ENCODE measurements around the gene CPLX1. TPM values are rescaled to one million over a fixed set of nuclear protein-coding genes. Genes with fewer than 3 reads are reported as not detected.

CPLX1 gene
- total RNA-seq, 1 donor, result not detected

GRCh38 chr4:788006-788635 is 37.8 kb downstream of the CPLX1 start:
- Histone ChIP-seq H3K4me2 (ENCODE audit: insufficient read depth, low read length) (no peak overlapping the region), H3K4me3 (ENCODE audit: insufficient read depth, low read length) (no peak overlapping the region), H3K4me1 (ENCODE audit: insufficient read depth, low read length) (no peaks in the 10 kb centered on the region), H3K9me3 (ENCODE audit: low read depth, low read length) (no peaks in the 10 kb centered on the region), H4K20me1 (ENCODE audit: insufficient read depth, low read length) (no peaks in the 10 kb centered on the region), H2AFZ (ENCODE audit: low read length) (no peak overlapping the region), H3K79me2 (ENCODE audit: insufficient read depth, low read length) (no peaks in the 10 kb centered on the region), H3K27me3 (ENCODE audit: insufficient read depth, low read length) (peaks cover 48% of the 10 kb centered on the region), H3K27ac (ENCODE audit: low read depth, low read length) (no peak overlapping the region), H3K36me3 (ENCODE audit: insufficient read depth, low read length) (no peaks in the 10 kb centered on the region)
- no peak for TF ChIP-seq CTCF (IDR thresholded peaks at IDR 0.05; ENCODE audit: extremely low read depth, low read depth, low read length)
- peak; percentile 56 for DNase-seq (ENCODE audit: insufficient read length, low spot score, missing footprints)

GRCh38 chr4:787561-787981 is 38.4 kb downstream of the CPLX1 start:
- peaks cover 42% of the 10 kb centered on the region for H3K27me3 ChIP-seq (ENCODE audit: insufficient read depth, low read length)
- no peaks in the 10 kb centered on the region for H4K20me1 ChIP-seq (ENCODE audit: insufficient read depth, low read length)

GRCh38 chr4:786861-787300 is 39.0 kb downstream of the CPLX1 start:
- H2AFZ ChIP-seq (ENCODE audit: low read length), result no peak overlapping the region
- no peaks in the 10 kb centered on the region for H3K79me2 ChIP-seq (ENCODE audit: insufficient read depth, low read length)
- H3K4me2 ChIP-seq (ENCODE audit: insufficient read depth, low read length), result no peak overlapping the region
- peaks cover 6% of the 10 kb centered on the region for H3K4me1 ChIP-seq (ENCODE audit: insufficient read depth, low read length)
- peaks cover 36% of the 10 kb centered on the region for H3K27me3 ChIP-seq (ENCODE audit: insufficient read depth, low read length)
- H3K9me3 ChIP-seq (ENCODE audit: low read depth, low read length), result no peaks in the 10 kb centered on the region
- no peak for TF ChIP-seq CTCF (IDR thresholded peaks at IDR 0.05; ENCODE audit: extremely low read depth, low read depth, low read length)
- H3K4me3 ChIP-seq (ENCODE audit: insufficient read depth, low read length), result no peak overlapping the region
- H3K27ac ChIP-seq (ENCODE audit: low read depth, low read length), result no peak overlapping the region
- peak; percentile 85 for DNase-seq (ENCODE audit: insufficient read length, low spot score, missing footprints)
- no peaks in the 10 kb centered on the region for H3K36me3 ChIP-seq (ENCODE audit: insufficient read depth, low read length)
- no peaks in the 10 kb centered on the region for H4K20me1 ChIP-seq (ENCODE audit: insufficient read depth, low read length)

More at GRCh38 chr4:787561-787981, 38.4 kb downstream of the CPLX1 start:
- peak; percentile 82 for DNase-seq (ENCODE audit: insufficient read length, low spot score, missing footprints)
- Histone ChIP-seq H3K4me2 (ENCODE audit: insufficient read depth, low read length) (no peak overlapping the region), H3K9me3 (ENCODE audit: low read depth, low read length) (no peaks in the 10 kb centered on the region), H3K36me3 (ENCODE audit: insufficient read depth, low read length) (no peaks in the 10 kb centered on the region), H3K4me3 (ENCODE audit: insufficient read depth, low read length) (no peak overlapping the region), H3K27ac (ENCODE audit: low read depth, low read length) (no peak overlapping the region), H3K4me1 (ENCODE audit: insufficient read depth, low read length) (peaks cover under 1% of the 10 kb centered on the region), H2AFZ (ENCODE audit: low read length) (no peak overlapping the region), H3K79me2 (ENCODE audit: insufficient read depth, low read length) (no peaks in the 10 kb centered on the region)
- TF ChIP-seq CTCF (IDR thresholded peaks at IDR 0.05; ENCODE audit: extremely low read depth, low read depth, low read length), result no peak

GRCh38 chr4:786074-786741 is 39.7 kb downstream of the CPLX1 start:
- H3K36me3 ChIP-seq (ENCODE audit: insufficient read depth, low read length), result no peaks in the 10 kb centered on the region
- no peak overlapping the region for H3K4me2 ChIP-seq (ENCODE audit: insufficient read depth, low read length)
- peaks cover 30% of the 10 kb centered on the region for H3K27me3 ChIP-seq (ENCODE audit: insufficient read depth, low read length)
- H2AFZ ChIP-seq (ENCODE audit: low read length), result no peak overlapping the region
- no peak overlapping the region for H3K27ac ChIP-seq (ENCODE audit: low read depth, low read length)
- no peaks in the 10 kb centered on the region for H3K9me3 ChIP-seq (ENCODE audit: low read depth, low read length)
- DNase-seq (ENCODE audit: insufficient read length, low spot score, missing footprints), result peak; percentile 66
- TF ChIP-seq CTCF (IDR thresholded peaks at IDR 0.05; ENCODE audit: extremely low read depth, low read depth, low read length), result no peak
- H3K79me2 ChIP-seq (ENCODE audit: insufficient read depth, low read length), result peaks cover 4% of the 10 kb centered on the region
- H3K4me3 ChIP-seq (ENCODE audit: insufficient read depth, low read length), result no peak overlapping the region
- H4K20me1 ChIP-seq (ENCODE audit: insufficient read depth, low read length), result peaks cover 3% of the 10 kb centered on the region
- peaks cover 6% of the 10 kb centered on the region for H3K4me1 ChIP-seq (ENCODE audit: insufficient read depth, low read length)

Measured in osteoblast (primary cell).